Stimulated activated CD4-positive, alpha-beta T cell treated with anti-CD3 and anti-CD28 coated beads, Interleukin-4, amount 100 ng/mL, for 24 hours (primary cell): Measurements from ENCODE around the gene CDKN2B-AS1.
A peak's percentile ranks its signal among the peaks of the same experiment; 100 is the strongest.
"Not testable (repeated sequence)": the region's sequence is repeated elsewhere in the genome, so short reads cannot be mapped to it uniquely, and the experiment has no call there.

Experiments
- DNase-seq: peaks from one replicate; pipeline ENCODE4 v3.0.0-alpha.2; 2020

CDKN2B-AS1 gene

GRCh38 chr9:21994556-21995005, at the start of gene CDKN2B-AS1:
CDKN2B-AS1 (plus strand) TSS chr9:21994791.
- peak; percentile 33 for DNase-seq

GRCh38 chr9:21945606-21946005, 49.0 kb upstream of the CDKN2B-AS1 start:
- no peak for DNase-seq

- no peak for DNase-seq
Measured at GRCh38 chr9:21958833-21959232, 35.8 kb upstream of the CDKN2B-AS1 start.

GRCh38 chr9:21959268-21959667, 35.3 kb upstream of the CDKN2B-AS1 start:
- DNase-seq: not testable (repeated sequence)

GRCh38 chr9:21961569-21961968, 33.0 kb upstream of the CDKN2B-AS1 start:
- no peak for DNase-seq

GRCh38 chr9:21964925-21965385, 29.6 kb upstream of the CDKN2B-AS1 start:
- peak; percentile 64 for DNase-seq

GRCh38 chr9:21965401-21965951, 29.1 kb upstream of the CDKN2B-AS1 start:
- peak; percentile 40 for DNase-seq

- no peak for DNase-seq
Measured at GRCh38 chr9:21966140-21966851, 28.3 kb upstream of the CDKN2B-AS1 start.

GRCh38 chr9:21967169-21967568, 27.4 kb upstream of the CDKN2B-AS1 start:
- DNase-seq: no peak

- DNase-seq: no peak
Measured at GRCh38 chr9:21967702-21968101, 26.9 kb upstream of the CDKN2B-AS1 start.

GRCh38 chr9:21968331-21969010, 26.1 kb upstream of the CDKN2B-AS1 start:
- DNase-seq: no peak

GRCh38 chr9:21969011-21969940, 25.3 kb upstream of the CDKN2B-AS1 start:
- DNase-seq: no peak

GRCh38 chr9:21969951-21970799, 24.4 kb upstream of the CDKN2B-AS1 start:
- DNase-seq: no peak

- DNase-seq: no peak
Measured at GRCh38 chr9:21970800-21971640, 23.6 kb upstream of the CDKN2B-AS1 start.

- no peak for DNase-seq
Measured at GRCh38 chr9:21972361-21972760, 22.2 kb upstream of the CDKN2B-AS1 start.

GRCh38 chr9:21974343-21974721, 20.3 kb upstream of the CDKN2B-AS1 start:
- no peak for DNase-seq

- peak; percentile 37 for DNase-seq
Measured at GRCh38 chr9:21974722-21975409, 19.7 kb upstream of the CDKN2B-AS1 start.

- DNase-seq: no peak
Measured at GRCh38 chr9:21976334-21976875, 18.2 kb upstream of the CDKN2B-AS1 start.

- DNase-seq: no peak
Measured at GRCh38 chr9:21982391-21982790, 12.2 kb upstream of the CDKN2B-AS1 start.
